ENCODE data around the gene CXCL1. TPM values are rescaled to one million over a fixed set of nuclear protein-coding genes. Genes with fewer than 3 reads are reported as not detected.

CXCL1 gene
- total and polyA plus RNA-seq, 12 donors, result 0.84 to 6.1 (median 1.6) TPM; not detected in 3

DNA sequence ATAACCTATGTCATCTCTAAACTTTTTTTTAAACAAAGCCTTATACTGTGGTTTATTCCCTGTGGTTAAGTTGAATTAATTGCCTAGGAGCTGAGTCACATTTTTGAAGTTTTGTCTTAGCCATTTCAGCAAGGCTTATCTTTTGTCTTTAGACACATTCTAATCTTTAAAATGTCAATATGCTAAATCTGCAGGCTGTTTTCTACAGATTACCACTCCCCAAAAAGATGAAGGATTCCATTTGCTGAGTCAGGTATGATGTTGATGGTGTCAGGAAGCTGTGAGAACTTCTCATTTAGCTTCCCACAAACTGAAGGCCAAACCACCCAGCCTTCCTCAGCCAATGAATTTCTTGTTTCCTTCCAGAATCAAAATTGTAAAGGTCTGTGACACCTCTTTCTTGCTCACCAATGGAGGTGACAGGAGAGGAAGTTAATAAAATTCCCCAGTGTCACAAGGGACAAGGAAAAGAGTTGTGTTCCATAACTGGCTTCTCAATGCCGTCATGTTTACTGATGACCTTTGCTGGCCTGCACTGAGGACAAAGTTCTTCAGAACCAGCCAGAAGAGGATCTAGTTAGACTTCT is 36.4 kb upstream of the CXCL1 start:
- H3K4me1 ChIP-seq (replicated peaks in 1 of 2), result no peaks in the 10 kb centered on the region
- 76 to 85% (median 82%) methylated on average over 1 of the region's 1 CpG for WGBS, 4 donors
- H3K27ac ChIP-seq, result no peak overlapping the region
- H3K36me3 ChIP-seq (replicated peaks in 1 of 2), result no peaks in the 10 kb centered on the region
- H3K9me3 ChIP-seq (replicated peaks in 1 of 3), result no peaks in the 10 kb centered on the region
- H3K27me3 ChIP-seq, result peaks cover 7% of the 10 kb centered on the region
- intact Hi-C loops (cut with DNase I), result no loop called here
- TF ChIP-seq POLR2A (IDR thresholded peaks at IDR 0.05), result no peak
- TF ChIP-seq, protein P1, sequence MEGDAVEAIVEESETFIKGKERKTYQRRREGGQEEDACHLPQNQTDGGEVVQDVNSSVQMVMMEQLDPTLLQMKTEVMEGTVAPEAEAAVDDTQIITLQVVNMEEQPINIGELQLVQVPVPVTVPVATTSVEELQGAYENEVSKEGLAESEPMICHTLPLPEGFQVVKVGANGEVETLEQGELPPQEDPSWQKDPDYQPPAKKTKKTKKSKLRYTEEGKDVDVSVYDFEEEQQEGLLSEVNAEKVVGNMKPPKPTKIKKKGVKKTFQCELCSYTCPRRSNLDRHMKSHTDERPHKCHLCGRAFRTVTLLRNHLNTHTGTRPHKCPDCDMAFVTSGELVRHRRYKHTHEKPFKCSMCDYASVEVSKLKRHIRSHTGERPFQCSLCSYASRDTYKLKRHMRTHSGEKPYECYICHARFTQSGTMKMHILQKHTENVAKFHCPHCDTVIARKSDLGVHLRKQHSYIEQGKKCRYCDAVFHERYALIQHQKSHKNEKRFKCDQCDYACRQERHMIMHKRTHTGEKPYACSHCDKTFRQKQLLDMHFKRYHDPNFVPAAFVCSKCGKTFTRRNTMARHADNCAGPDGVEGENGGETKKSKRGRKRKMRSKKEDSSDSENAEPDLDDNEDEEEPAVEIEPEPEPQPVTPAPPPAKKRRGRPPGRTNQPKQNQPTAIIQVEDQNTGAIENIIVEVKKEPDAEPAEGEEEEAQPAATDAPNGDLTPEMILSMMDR (IDR thresholded peaks at IDR 0.05), result no peak
- no peak overlapping the region for H3K4me3 ChIP-seq
- no peak for DNase-seq

DNA sequence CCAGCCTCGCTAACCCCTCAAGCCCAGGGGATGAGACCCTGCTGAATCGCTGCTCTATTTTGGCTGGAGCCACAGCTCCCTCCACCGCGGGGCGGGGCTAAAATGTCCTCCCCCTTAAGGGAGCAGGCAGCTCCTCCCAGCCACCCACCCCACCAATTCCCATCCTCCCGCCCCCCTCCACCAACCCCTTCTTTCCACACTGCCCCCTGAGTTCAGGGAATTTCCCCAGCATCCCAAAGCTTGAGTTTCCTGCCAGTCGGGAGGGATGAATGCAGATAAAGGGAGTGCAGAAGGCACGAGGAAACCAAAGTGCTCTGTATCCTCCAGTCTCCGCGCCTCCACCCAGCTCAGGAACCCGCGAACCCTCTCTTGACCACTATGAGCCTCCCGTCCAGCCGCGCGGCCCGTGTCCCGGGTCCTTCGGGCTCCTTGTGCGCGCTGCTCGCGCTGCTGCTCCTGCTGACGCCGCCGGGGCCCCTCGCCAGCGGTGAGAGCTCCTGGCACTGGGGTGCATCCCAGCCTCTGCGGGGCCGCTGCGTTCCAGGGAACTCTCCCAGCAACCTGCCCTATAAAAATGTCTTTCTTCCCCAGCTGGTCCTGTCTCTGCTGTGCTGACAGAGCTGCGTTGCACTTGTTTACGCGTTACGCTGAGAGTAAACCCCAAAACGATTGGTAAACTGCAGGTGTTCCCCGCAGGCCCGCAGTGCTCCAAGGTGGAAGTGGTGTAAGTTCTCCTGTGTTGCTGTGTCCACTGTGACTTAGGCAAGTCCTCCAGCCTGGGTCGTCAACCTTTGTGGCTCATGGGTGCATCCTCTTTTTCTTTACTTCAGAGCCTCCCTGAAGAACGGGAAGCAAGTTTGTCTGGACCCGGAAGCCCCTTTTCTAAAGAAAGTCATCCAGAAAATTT is 32.6 kb upstream of the CXCL1 start, which contains the start of gene CXCL6:
Gene CXCL6, plus strand, starts transcription at position 306 of the 907 bp plus-strand sequence. Its CDS starts 73 bp downstream, at position 379.
- peak in 1 of 7 donors; percentile 50 for DNase-seq
- H3K36me3 ChIP-seq (replicated peaks in 1 of 2), result no peaks in the 10 kb centered on the region
- H3K4me3 ChIP-seq, result peak within 1 kb of the TSS in 1 of 4 donors; percentile 35
- TF ChIP-seq POLR2A (IDR thresholded peaks at IDR 0.05), result no peak
- WGBS, 4 donors, result 5 to 10% (median 7%) methylated on average over 16 to 41 of the region's 41 CpGs
- H3K27me3 ChIP-seq, result peaks cover 24% of the 10 kb centered on the region
- H3K4me1 ChIP-seq (replicated peaks in 1 of 2), result no peaks in the 10 kb centered on the region
- intact Hi-C loops (cut with DNase I), result no loop called here
- H3K9me3 ChIP-seq (replicated peaks in 1 of 3), result no peaks in the 10 kb centered on the region
- H3K27ac ChIP-seq, result no peak within 1 kb of the TSS

DNA sequence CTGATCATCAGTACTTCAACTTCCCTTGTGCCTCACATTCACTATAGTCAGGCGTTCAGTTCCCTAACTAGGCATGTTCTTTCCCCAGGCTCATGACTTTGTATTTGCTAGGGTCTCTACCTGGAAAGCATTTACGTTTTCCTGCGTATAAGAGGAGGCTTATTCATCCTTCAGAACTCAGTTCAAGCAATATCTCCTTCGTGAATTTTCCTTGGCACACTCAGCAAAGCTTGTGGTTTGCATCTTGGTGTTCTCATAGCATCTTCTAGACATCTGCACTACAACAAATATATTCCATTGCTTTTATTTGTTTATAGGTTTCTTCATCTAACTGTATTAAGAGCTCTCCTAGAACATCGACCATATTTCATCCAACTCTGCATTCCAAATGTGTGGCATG is 30.1 kb upstream of the CXCL1 start:
- Histone ChIP-seq H3K36me3 (replicated peaks in 1 of 2) (no peaks in the 10 kb centered on the region), H3K4me3 (no peak overlapping the region), H3K4me1 (replicated peaks in 1 of 2) (no peaks in the 10 kb centered on the region), H3K9me3 (replicated peaks in 1 of 3) (no peaks in the 10 kb centered on the region), H3K27me3 (peaks cover 24% of the 10 kb centered on the region), H3K27ac (no peak overlapping the region)
- TF ChIP-seq POLR2A (IDR thresholded peaks at IDR 0.05), result no peak
- TF ChIP-seq, protein P1 (IDR thresholded peaks at IDR 0.05), result no peak
- intact Hi-C loops (cut with DNase I), result no loop called here
- DNase-seq, result no peak
- 74 to 82% (median 76%) methylated on average over 5 of the region's 5 CpGs for WGBS, 4 donors

DNA sequence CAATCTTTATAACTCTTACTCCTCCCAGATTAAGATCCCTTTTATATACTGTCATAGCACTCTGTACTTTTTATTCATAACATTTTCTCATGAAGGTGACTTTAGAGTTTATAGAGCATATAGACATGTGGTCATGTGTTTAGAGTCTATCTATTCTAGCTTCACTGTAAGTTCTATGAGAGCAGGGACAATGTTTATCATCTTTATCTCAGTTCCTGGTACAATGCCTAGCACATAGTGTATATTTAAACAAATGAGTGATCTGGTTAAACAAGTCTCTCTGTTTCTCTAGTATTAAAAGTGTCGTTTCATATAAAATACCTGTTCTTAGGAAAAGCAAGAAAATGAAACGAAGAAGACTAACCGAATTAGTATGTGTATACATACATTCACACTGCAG is 29.5 kb upstream of the CXCL1 start:
- WGBS, 4 donors, result 78 to 92% (median 86%) methylated on average over 3 of the region's 3 CpGs
- Histone ChIP-seq H3K4me1 (replicated peaks in 1 of 2) (no peaks in the 10 kb centered on the region), H3K4me3 (no peak overlapping the region), H3K9me3 (replicated peaks in 1 of 3) (no peaks in the 10 kb centered on the region), H3K36me3 (replicated peaks in 1 of 2) (no peaks in the 10 kb centered on the region), H3K27ac (no peak overlapping the region), H3K27me3 (peaks cover 24% of the 10 kb centered on the region)
- intact Hi-C loops (cut with DNase I), result no loop called here
- TF ChIP-seq, protein P1 (IDR thresholded peaks at IDR 0.05), result no peak
- no peak for TF ChIP-seq POLR2A (IDR thresholded peaks at IDR 0.05)
- no peak for DNase-seq

Data from adrenal gland (tissue), 12 donors.